ENCODE data around the gene ALG3. TPM values are rescaled to one million over a fixed set of nuclear protein-coding genes. Genes with fewer than 3 reads are reported as not detected.

Gene ALG3
- total RNA-seq, 3 donors from 2014 or later (not counting 1 experiment from before 2014, with no cell fraction given) = 18.4 to 21.8 (median 20.4) TPM

DNA sequence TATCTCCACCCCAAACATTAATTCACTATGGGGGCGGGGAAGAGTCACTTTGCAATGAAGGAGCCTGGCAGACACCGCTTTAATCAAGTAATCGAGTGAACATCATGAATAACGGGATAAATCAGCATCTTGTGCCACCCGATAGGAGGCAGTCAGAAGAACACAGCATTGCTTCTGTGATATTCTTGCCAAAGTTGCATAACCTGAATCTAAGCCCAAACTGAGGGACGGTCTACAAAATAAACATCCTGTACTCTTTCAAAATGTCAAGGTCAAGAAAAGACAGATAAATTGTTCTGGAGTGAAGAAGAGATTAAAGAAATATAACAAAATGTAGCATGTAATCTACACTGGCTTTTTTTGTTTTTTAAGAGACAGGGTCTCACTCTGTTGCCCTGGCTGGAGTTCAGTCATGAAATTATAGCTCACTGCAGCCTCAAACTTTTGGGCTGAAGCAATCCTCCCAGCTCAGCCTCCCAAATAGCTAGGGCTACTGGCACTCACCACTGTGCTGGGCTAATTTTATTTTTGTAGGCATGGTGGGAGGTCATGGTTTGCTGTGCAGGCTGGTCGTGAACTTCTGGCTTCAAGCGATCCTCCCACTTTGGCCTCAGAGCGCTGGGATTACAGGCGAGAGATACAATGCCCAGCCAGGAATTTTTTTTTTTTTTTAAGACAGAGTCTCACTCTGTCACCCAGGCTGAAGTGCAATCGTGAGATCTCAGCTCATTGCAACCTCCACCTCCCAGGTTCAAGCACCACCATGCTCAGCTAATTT lies 39.4 kb downstream of the ALG3 start:
- intact Hi-C loops (cut with micrococcal nuclease) = no loop called here
- ATAC-seq = no peak
- WGBS (ENCODE audit: insufficient coverage) = 85% methylated on average over 10 of the region's 11 CpGs
- H3K4me1 ChIP-seq (ENCODE audit: control insufficient read depth, insufficient read depth, low read length) = no peaks in the 10 kb centered on the region
- no peaks in the 10 kb centered on the region for H3K4me1 Mint-ChIP-seq
- H3K27me3 ChIP-seq (ENCODE audit: control insufficient read depth, insufficient read depth, low read length) = no peaks in the 10 kb centered on the region
- H3K36me3 ChIP-seq (ENCODE audit: control insufficient read depth, insufficient read depth, low read length) = no peaks in the 10 kb centered on the region
- no peaks in the 10 kb centered on the region for H3K9me3 ChIP-seq (ENCODE audit: control insufficient read depth, insufficient read depth, low read length)
- TF ChIP-seq, protein P1, sequence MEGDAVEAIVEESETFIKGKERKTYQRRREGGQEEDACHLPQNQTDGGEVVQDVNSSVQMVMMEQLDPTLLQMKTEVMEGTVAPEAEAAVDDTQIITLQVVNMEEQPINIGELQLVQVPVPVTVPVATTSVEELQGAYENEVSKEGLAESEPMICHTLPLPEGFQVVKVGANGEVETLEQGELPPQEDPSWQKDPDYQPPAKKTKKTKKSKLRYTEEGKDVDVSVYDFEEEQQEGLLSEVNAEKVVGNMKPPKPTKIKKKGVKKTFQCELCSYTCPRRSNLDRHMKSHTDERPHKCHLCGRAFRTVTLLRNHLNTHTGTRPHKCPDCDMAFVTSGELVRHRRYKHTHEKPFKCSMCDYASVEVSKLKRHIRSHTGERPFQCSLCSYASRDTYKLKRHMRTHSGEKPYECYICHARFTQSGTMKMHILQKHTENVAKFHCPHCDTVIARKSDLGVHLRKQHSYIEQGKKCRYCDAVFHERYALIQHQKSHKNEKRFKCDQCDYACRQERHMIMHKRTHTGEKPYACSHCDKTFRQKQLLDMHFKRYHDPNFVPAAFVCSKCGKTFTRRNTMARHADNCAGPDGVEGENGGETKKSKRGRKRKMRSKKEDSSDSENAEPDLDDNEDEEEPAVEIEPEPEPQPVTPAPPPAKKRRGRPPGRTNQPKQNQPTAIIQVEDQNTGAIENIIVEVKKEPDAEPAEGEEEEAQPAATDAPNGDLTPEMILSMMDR (IDR thresholded peaks at IDR 0.05) = no peak
- H3K4me3 Mint-ChIP-seq = no peak overlapping the region
- H3K27me3 Mint-ChIP-seq (ENCODE audit: low read depth in 2 of 2) = peaks cover 12 to 14% of the 10 kb centered on the region in 2 donors
- no peaks in the 10 kb centered on the region for H3K36me3 Mint-ChIP-seq
- no peak overlapping the region for H3K27ac ChIP-seq (ENCODE audit: low read length)
- no peak overlapping the region for H3K27ac Mint-ChIP-seq
- no peak for DNase-seq
- no peak overlapping the region for H3K4me3 ChIP-seq (ENCODE audit: low read length)
- no peaks in the 10 kb centered on the region for H3K9me3 Mint-ChIP-seq

DNA sequence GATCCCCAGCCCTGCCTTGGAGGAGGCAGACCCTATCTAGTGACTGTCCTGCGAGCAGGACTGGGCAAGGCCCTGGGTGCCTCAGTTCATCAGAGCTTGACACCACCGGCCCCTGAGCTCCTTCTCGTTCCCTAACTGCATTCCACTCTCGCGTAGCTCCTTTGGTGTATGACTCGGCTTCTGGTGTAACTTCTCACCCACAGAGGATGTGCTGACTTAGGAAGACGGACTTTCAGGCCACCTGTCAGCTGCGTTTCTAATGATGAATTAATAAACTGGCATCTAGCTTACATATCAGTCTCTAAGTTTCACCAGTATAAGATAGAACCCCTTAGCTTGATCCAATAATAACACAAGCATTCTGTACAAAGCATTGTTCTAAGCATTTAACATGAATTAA lies 45.2 kb downstream of the ALG3 start:
- no peaks in the 10 kb centered on the region for H3K36me3 ChIP-seq (ENCODE audit: control insufficient read depth, insufficient read depth, low read length)
- Mint-ChIP-seq H3K9me3 (no peaks in the 10 kb centered on the region), H3K27me3 (ENCODE audit: low read depth in 2 of 2) (peaks cover 12 to 14% of the 10 kb centered on the region in 2 donors), H3K36me3 (no peaks in the 10 kb centered on the region), H3K4me3 (no peak overlapping the region), H3K4me1 (no peaks in the 10 kb centered on the region), H3K27ac (no peak overlapping the region)
- WGBS (ENCODE audit: insufficient coverage) = 90% methylated on average over 8 of the region's 8 CpGs
- no peak for ATAC-seq
- DNase-seq = no peak
- no peaks in the 10 kb centered on the region for H3K9me3 ChIP-seq (ENCODE audit: control insufficient read depth, insufficient read depth, low read length)
- no peak overlapping the region for H3K4me3 ChIP-seq (ENCODE audit: low read length)
- no peak overlapping the region for H3K27ac ChIP-seq (ENCODE audit: low read length)
- intact Hi-C loops (cut with micrococcal nuclease) = no loop called here
- TF ChIP-seq, protein P1 (IDR thresholded peaks at IDR 0.05) = no peak
- no peaks in the 10 kb centered on the region for H3K27me3 ChIP-seq (ENCODE audit: control insufficient read depth, insufficient read depth, low read length)
- no peaks in the 10 kb centered on the region for H3K4me1 ChIP-seq (ENCODE audit: control insufficient read depth, insufficient read depth, low read length)

DNA sequence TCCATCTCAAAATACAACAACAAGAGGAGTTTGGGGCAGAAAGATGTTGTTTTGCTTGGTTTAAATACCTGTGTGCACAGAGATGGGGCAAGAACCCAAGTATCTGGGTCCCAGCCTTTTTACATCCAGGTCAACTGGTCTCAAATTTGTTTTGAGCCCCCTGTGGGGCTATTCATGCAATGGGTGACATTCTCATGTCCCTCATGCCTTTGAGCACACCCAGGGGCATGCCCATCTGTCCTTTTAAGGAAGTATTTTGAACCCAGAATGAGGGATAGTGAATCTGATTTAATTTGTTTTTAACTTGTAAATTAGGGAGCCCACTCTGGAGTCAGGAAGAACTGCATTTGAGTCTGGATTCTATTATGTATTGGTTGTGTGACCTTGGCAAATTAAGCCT lies 47.9 kb downstream of the ALG3 start:
- H3K27me3 Mint-ChIP-seq (ENCODE audit: low read depth in 2 of 2) = peaks cover 0 to 4% of the 10 kb centered on the region in 2 donors
- H3K36me3 Mint-ChIP-seq = no peaks in the 10 kb centered on the region
- intact Hi-C loops (cut with micrococcal nuclease) = no loop called here
- no peak overlapping the region for H3K4me3 Mint-ChIP-seq
- no peak overlapping the region for H3K27ac ChIP-seq (ENCODE audit: low read length)
- H3K9me3 ChIP-seq (ENCODE audit: control insufficient read depth, insufficient read depth, low read length) = no peaks in the 10 kb centered on the region
- H3K9me3 Mint-ChIP-seq = no peaks in the 10 kb centered on the region
- no peaks in the 10 kb centered on the region for H3K36me3 ChIP-seq (ENCODE audit: control insufficient read depth, insufficient read depth, low read length)
- no peaks in the 10 kb centered on the region for H3K4me1 ChIP-seq (ENCODE audit: control insufficient read depth, insufficient read depth, low read length)
- H3K4me1 Mint-ChIP-seq = no peaks in the 10 kb centered on the region
- no peak for ATAC-seq
- H3K4me3 ChIP-seq (ENCODE audit: low read length) = no peak overlapping the region
- TF ChIP-seq, protein P1 (IDR thresholded peaks at IDR 0.05) = no peak
- H3K27ac Mint-ChIP-seq = no peak overlapping the region
- no peak for DNase-seq
- no peaks in the 10 kb centered on the region for H3K27me3 ChIP-seq (ENCODE audit: control insufficient read depth, insufficient read depth, low read length)

DNA sequence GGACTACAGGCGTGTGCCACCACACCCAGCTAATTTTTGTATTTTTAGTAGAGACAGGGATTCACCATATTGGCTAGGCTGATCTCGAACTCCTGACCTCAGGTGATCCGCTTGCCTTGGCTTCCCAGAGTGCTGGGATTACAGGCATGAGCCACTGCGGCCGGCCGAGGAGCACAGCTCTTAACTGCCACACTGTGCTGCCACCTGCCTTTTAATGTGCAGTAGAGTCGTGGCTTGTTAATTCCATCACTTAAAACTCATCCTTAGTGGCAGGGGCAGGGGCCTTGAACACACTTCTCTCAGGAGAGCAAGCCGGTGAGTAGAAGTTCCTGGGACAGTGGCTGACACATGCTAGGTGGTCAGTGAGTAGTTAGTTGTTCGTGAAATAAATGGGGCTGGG lies 50.3 kb downstream of the ALG3 start:
- intact Hi-C loops (cut with micrococcal nuclease) = no loop called here
- H3K4me1 Mint-ChIP-seq = no peaks in the 10 kb centered on the region
- no peak overlapping the region for H3K4me3 ChIP-seq (ENCODE audit: low read length)
- WGBS (ENCODE audit: insufficient coverage) = 94% methylated on average over 9 of the region's 9 CpGs
- peaks cover 8% of the 10 kb centered on the region for H3K36me3 Mint-ChIP-seq
- H3K27me3 ChIP-seq (ENCODE audit: control insufficient read depth, insufficient read depth, low read length) = no peaks in the 10 kb centered on the region
- H3K27ac ChIP-seq (ENCODE audit: low read length) = no peak overlapping the region
- peaks cover 15% of the 10 kb centered on the region for H3K36me3 ChIP-seq (ENCODE audit: control insufficient read depth, insufficient read depth, low read length)
- H3K4me1 ChIP-seq (ENCODE audit: control insufficient read depth, insufficient read depth, low read length) = no peaks in the 10 kb centered on the region
- TF ChIP-seq, protein P1 (IDR thresholded peaks at IDR 0.05) = no peak
- H3K9me3 ChIP-seq (ENCODE audit: control insufficient read depth, insufficient read depth, low read length) = no peaks in the 10 kb centered on the region
- no peak overlapping the region for H3K4me3 Mint-ChIP-seq
- H3K27ac Mint-ChIP-seq = no peak overlapping the region
- no peaks in the 10 kb centered on the region for H3K9me3 Mint-ChIP-seq
- H3K27me3 Mint-ChIP-seq (ENCODE audit: low read depth in 2 of 2) = no peaks in the 10 kb centered on the region
- DNase-seq (no peak), ATAC-seq (no peak)
